GM19023 (cell line): ENCODE results near the gene GLB1L2.

Experiments used
- ATAC-seq: cut with Tn5 transposase; IDR thresholded peaks from one replicate; pipeline ENCODE4 v1.9.1; 2021; ENCODE audit warnings: mild to moderate bottlenecking, moderate library complexity; ENCODE audit not compliant: unreplicated experiment

Gene GLB1L2

DNA sequence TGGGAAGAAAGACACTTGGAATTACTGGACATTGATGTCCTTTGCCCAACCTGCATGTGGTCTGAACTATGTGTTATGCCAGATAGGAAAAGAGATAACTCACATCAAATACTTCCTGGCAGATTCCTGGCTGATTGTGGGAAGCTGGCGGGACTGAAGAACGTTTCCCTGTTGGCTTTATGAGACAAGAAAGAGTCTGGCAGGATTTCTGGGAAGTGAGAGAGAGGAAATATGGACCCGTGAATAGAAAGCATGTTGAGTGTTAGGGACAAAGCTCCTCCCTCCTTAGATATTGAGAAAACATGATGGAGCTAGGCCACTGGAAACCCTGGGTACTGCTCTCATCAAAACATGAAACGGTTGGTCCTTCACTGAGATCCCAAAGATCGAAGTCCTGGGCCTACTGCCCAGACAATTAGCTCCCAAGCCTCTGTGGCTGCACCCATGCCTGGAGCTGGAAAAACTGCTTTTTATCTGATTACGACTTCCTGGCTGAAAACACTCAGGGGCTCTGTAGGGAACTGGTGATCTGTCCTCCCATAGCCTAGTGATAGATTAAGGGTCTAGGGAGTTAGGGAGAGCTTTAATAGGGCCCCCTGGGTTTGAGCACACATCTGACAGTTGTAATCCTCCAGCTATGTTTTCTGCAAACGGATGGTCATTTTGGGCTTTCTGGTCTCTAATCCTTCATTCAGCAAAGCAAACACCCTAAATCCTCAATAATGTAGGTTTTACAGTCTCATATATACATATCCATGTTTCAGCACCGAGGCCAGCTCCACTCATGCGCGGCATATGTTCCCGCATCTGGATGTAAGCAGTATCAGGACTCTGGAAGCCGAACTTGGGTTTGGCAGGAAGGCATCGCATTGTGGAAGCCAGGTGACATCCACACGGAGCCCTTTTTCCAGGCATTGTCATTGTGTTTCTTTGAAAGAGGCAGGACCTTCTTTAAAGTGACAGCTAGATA lies 86.4 kb downstream of the GLB1L2 start:
- ATAC-seq, result no peak

DNA sequence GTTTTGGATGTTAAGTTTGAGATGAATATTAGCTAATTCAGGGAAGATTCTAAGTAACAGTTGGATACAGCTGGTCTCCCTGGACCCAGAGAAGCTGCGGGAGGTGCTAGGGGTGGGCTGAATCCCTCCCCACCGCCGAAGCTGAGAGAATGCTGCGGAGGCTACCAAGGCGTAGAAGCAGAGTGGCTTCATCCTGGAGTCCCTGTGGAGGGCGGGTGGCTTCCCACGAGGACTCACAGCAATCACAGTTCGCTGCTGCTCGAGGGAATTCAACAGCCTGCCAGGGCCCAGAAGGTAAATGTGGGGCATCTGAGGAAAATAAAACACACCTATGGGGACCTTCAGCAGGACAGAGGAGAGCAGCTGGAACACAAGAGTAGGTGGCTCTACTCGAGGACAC lies 91.3 kb downstream of the GLB1L2 start:
- ATAC-seq, result no peak

DNA sequence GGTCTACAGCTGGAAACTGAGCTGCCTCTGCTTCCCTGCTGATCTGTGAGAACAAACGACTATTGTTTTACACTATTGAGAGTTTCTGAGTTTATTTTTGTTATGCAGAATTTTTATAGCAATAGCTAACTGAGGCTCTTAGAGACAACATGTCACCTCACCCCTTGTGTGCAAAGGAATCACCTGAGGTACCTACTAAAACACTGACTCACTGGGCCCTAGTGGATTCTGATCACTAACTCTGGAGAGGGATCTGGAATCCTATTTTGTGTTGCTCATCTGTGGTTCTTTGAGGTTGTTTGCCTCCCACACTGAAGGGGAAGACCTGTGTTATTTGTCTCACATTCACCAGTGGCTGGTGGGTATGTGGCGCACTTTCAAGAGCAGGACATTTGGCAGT lies 93.6 kb downstream of the GLB1L2 start:
- ATAC-seq, result no peak
